Omental fat pad (tissue), 4 donors: ENCODE data around the gene SLC35A3. TPM values are rescaled to one million over a fixed set of nuclear protein-coding genes. Genes with fewer than 3 reads are reported as not detected.

ENCODE experiments used
- ATAC-seq: fragments of 150-250 bp; one replicate; pipeline ENCODE4 v1.9.1; 2016; ENCODE audit warnings: mild to moderate bottlenecking, moderate library complexity; ENCODE audit not compliant: low FRiP score
- DNase-seq: peaks from one replicate; pipeline ENCODE4 v3.0.0-alpha.2; 2019; ENCODE audit warnings: low spot score
- CTCF ChIP-seq, 3 donors: fragments of 450-650 bp; IDR thresholded peaks; one replicate each; pipeline ENCODE4 v1.5.1; 2016 to 2017; ENCODE audit warnings: antibody characterized with exemption in 3 of 3, mild to moderate bottlenecking in 3 of 3, moderate library complexity in 2 of 3
- total RNA-seq, 4 donors: library from RNA; depleted of rRNA; stranded (reverse); fragments of >200 nt; gene quantifications; one replicate each; pipeline ENCODE4 v1.1.0, GENCODE V29; 2016

The SLC35A3 gene
- total RNA-seq, 4 donors from 2014 or later = 16.6 to 30.6 (median 18.3) TPM

GRCh38 chr1:100006688-100007087 is 36.9 kb downstream of the SLC35A3 start:
- DNase-seq (no peak), ATAC-seq (no peak)
- no peak for TF ChIP-seq CTCF (IDR thresholded peaks at IDR 0.05)

GRCh38 chr1:100009458-100009857 is 39.7 kb downstream of the SLC35A3 start:
- no peak for ATAC-seq
- TF ChIP-seq CTCF (IDR thresholded peaks at IDR 0.05) = no peak

GRCh38 chr1:100010804-100011203 is 41.0 kb downstream of the SLC35A3 start:
- DNase-seq (no peak), ATAC-seq (no peak)
- TF ChIP-seq CTCF (IDR thresholded peaks at IDR 0.05) = no peak

More at GRCh38 chr1:100009458-100009857, 39.7 kb downstream of the SLC35A3 start:
- DNase-seq = no peak

- no peak for ATAC-seq
- TF ChIP-seq CTCF (IDR thresholded peaks at IDR 0.05) = no peak
- no peak for DNase-seq
These were observed 49.4 kb downstream of the SLC35A3 start for GRCh38 chr1:100019220-100019619.

- ATAC-seq = no peak
- DNase-seq = no peak
- TF ChIP-seq CTCF (IDR thresholded peaks at IDR 0.05) = no peak
These were observed 53.7 kb downstream of the SLC35A3 start for GRCh38 chr1:100023482-100023881.

GRCh38 chr1:100027212-100027611 is 57.4 kb downstream of the SLC35A3 start:
- TF ChIP-seq CTCF (IDR thresholded peaks at IDR 0.05) = no peak
- ATAC-seq (no peak), DNase-seq (no peak)

GRCh38 chr1:100028765-100029164 is 59.0 kb downstream of the SLC35A3 start:
- TF ChIP-seq CTCF (IDR thresholded peaks at IDR 0.05) = no peak
- ATAC-seq (no peak), DNase-seq (no peak)
